ENCODE data around the gene GGCT.
A peak's percentile ranks its signal among the peaks of the same experiment; 100 is the strongest.

Gene GGCT

DNA sequence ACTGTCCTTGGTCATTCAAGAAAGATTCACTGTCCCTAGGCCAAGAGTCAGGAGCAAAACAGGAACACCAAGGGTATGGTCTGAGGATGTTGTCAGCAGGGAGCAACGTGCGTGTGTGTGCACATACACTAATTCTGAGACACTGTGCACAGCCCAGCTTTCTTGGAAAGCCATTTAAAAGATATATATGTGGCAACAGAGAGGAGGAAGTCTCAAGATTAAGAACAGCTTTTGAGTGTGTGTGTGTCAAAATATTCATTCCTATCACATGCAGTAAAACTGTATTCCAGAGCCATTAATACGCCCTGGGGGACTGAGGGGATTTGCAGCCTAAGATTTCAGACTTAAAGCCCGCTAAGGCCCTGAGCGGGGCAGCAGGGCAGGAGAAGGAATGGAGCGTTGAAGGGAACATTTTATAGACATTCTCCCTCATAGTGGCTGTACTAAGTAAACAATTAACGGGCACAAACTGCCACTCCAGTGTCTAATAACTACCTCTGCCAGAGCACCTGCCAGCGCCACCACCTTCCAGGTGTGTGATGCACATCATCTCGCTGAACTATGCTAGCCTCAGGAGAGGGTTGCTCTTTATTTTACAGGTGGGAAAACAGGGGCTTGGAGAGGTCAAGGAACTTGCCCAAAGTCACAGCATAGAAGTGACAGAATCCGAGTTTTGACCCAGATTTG is 28.0 kb downstream of the GGCT start:
- peak overlapping the region; percentile 93 for H3K4me3 Mint-ChIP-seq
- peaks cover 73% of the 10 kb centered on the region for H3K4me1 Mint-ChIP-seq (ENCODE audit: low read depth)
- no peaks in the 10 kb centered on the region for H3K9me3 Mint-ChIP-seq (ENCODE audit: low read depth)
- H3K36me3 Mint-ChIP-seq: peaks cover 2% of the 10 kb centered on the region
- peak overlapping the region; percentile 75 for H3K27ac Mint-ChIP-seq
- no peaks in the 10 kb centered on the region for H3K27me3 Mint-ChIP-seq

DNA sequence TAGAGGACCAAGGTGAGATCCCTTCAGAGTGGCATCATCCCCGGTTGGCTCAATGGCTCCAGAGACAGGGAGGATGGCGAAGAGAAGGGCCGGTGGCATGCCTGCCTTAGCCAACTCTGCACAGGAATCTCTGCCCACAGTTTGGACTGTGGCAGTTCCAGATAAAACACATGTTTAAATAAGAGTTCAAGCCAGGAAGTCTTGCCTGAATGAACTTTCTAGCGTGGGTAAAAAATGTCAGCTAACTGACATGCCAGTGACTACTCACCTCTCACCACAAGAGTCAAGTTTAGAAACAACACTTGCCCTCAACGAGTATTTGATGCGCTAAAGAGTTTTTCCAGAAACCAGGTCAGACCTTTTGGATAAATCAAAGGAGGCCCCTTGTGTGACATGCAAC is 29.0 kb downstream of the GGCT start:
- Mint-ChIP-seq H3K27ac (peak overlapping the region; percentile 46), H3K27me3 (no peaks in the 10 kb centered on the region), H3K36me3 (peaks cover 2% of the 10 kb centered on the region), H3K9me3 (ENCODE audit: low read depth) (no peaks in the 10 kb centered on the region), H3K4me1 (ENCODE audit: low read depth) (peaks cover 82% of the 10 kb centered on the region), H3K4me3 (no peak overlapping the region)

DNA sequence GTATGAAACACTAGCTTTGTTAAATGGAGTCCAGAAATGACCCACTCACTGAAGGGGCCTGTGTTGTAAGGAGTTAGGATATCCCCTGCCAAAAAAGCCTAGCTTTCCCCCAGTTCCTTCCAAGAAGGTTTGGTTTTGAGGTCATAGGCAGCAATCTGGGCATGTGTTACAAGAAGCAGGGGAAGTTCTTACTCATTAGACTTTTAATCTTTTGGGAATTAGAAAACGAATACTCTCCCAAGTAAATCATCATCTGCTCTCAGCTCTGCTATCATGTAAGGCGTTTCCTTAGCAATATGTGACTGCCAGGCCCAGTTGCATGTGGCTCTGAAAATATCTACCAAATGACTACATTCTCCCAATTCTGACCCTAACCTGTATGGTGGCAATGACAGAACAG is 29.7 kb downstream of the GGCT start:
- no peak overlapping the region for H3K4me3 Mint-ChIP-seq
- H3K9me3 Mint-ChIP-seq (ENCODE audit: low read depth): no peaks in the 10 kb centered on the region
- no peak overlapping the region for H3K27ac Mint-ChIP-seq
- peaks cover 3% of the 10 kb centered on the region for H3K36me3 Mint-ChIP-seq
- H3K4me1 Mint-ChIP-seq (ENCODE audit: low read depth): peaks cover 83% of the 10 kb centered on the region
- no peaks in the 10 kb centered on the region for H3K27me3 Mint-ChIP-seq

GRCh38 chr7:30474485-30474884 is 30.1 kb downstream of the GGCT start:
- Mint-ChIP-seq H3K36me3 (peaks cover 3% of the 10 kb centered on the region), H3K9me3 (ENCODE audit: low read depth) (no peaks in the 10 kb centered on the region), H3K27ac (no peak overlapping the region), H3K4me3 (no peak overlapping the region), H3K4me1 (ENCODE audit: low read depth) (peaks cover 81% of the 10 kb centered on the region), H3K27me3 (no peaks in the 10 kb centered on the region)

- Mint-ChIP-seq H3K27me3 (no peaks in the 10 kb centered on the region), H3K36me3 (peaks cover 3% of the 10 kb centered on the region), H3K9me3 (ENCODE audit: low read depth) (no peaks in the 10 kb centered on the region), H3K4me1 (ENCODE audit: low read depth) (peaks cover 83% of the 10 kb centered on the region), H3K4me3 (no peak overlapping the region), H3K27ac (no peak overlapping the region)
These were observed 30.7 kb downstream of the GGCT start for GRCh38 chr7:30473903-30474302.

DNA sequence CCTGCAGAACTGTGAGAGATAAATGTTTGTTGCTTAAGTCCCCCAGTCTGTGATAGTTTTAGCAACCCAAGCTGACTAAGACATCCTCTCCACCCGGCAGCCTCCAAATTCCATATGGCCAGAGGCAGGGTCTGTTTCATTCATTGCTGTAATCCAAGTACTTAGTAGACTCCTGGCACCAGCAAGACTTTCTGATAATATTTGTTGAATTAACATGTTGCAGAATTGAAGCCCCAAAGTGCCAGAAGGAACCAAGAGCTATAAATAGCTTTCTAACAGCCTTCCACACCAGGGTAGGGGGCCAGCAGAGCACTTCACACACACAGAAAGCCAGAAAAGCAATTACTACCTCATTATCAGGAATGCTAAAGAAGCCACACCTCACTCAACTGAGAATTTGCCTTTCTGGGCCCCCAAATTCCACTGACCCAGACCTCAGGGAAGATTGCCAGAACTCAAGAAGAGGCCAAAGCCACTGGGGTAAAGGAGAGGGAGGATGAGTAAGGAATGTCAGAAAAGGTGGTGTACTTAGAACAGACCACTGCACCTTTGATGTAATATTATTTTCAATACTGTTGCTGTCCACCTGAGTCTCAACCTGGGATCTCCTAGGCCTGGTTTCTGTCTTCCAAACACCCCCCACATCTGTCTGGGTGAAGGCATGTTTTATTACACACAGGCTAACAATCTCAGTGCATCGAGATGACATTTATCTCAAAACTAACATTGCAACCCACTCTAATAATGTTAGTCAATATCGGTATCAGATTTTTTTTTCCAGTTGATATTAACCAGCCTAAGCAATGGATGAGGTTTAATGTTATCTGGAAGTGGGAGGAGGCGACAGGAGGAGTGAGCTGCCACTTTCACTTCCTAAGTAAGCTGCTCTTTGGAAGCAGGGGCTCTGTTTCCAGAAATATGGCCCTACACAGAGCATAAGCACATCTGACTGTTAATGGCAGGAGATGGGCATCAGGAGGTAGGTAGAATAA is 31.5 kb downstream of the GGCT start:
- H3K27ac Mint-ChIP-seq: no peak overlapping the region
- peaks cover 3% of the 10 kb centered on the region for H3K36me3 Mint-ChIP-seq
- peaks cover 87% of the 10 kb centered on the region for H3K4me1 Mint-ChIP-seq (ENCODE audit: low read depth)
- H3K27me3 Mint-ChIP-seq: no peaks in the 10 kb centered on the region
- no peaks in the 10 kb centered on the region for H3K9me3 Mint-ChIP-seq (ENCODE audit: low read depth)
- no peak overlapping the region for H3K4me3 Mint-ChIP-seq

- peaks cover 87% of the 10 kb centered on the region for H3K4me1 Mint-ChIP-seq (ENCODE audit: low read depth)
- H3K27me3 Mint-ChIP-seq: no peaks in the 10 kb centered on the region
- H3K36me3 Mint-ChIP-seq: peaks cover 3% of the 10 kb centered on the region
- no peaks in the 10 kb centered on the region for H3K9me3 Mint-ChIP-seq (ENCODE audit: low read depth)
- no peak overlapping the region for H3K4me3 Mint-ChIP-seq
- H3K27ac Mint-ChIP-seq: peak overlapping the region; percentile 41
These were observed 32.4 kb downstream of the GGCT start for GRCh38 chr7:30472081-30472783.

- peaks cover 85% of the 10 kb centered on the region for H3K4me1 Mint-ChIP-seq (ENCODE audit: low read depth)
- peak overlapping the region; percentile 5 for H3K27ac Mint-ChIP-seq
- H3K36me3 Mint-ChIP-seq: peaks cover 3% of the 10 kb centered on the region
- H3K27me3 Mint-ChIP-seq: no peaks in the 10 kb centered on the region
- H3K9me3 Mint-ChIP-seq (ENCODE audit: low read depth): no peaks in the 10 kb centered on the region
- no peak overlapping the region for H3K4me3 Mint-ChIP-seq
These were observed 33.4 kb downstream of the GGCT start for GRCh38 chr7:30471205-30471604.

DNA sequence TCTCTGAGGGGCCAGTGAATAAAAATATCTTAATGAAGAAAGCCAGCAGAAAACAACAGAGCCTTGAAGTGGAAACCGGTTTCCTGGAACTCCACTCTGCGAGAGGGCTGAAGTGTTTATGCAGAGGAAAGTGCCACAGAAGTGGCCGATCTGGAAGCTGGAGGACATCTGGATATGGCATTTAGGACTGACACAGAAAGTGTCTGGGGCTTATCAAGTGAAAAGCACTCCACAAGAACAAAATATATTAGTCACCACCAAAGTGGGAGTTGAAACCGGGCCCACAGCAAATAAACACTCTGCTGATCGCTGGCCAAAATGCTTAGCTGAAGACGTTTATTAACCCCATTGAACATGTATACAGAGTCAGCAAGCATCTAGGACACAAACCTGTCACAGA is 33.9 kb downstream of the GGCT start:
- no peaks in the 10 kb centered on the region for H3K27me3 Mint-ChIP-seq
- no peaks in the 10 kb centered on the region for H3K9me3 Mint-ChIP-seq (ENCODE audit: low read depth)
- no peak overlapping the region for H3K27ac Mint-ChIP-seq
- H3K36me3 Mint-ChIP-seq: peaks cover 3% of the 10 kb centered on the region
- H3K4me3 Mint-ChIP-seq: no peak overlapping the region
- peaks cover 84% of the 10 kb centered on the region for H3K4me1 Mint-ChIP-seq (ENCODE audit: low read depth)

- no peak overlapping the region for H3K27ac Mint-ChIP-seq
- no peaks in the 10 kb centered on the region for H3K9me3 Mint-ChIP-seq (ENCODE audit: low read depth)
- H3K36me3 Mint-ChIP-seq: peaks cover 3% of the 10 kb centered on the region
- no peak overlapping the region for H3K4me3 Mint-ChIP-seq
- peaks cover 79% of the 10 kb centered on the region for H3K4me1 Mint-ChIP-seq (ENCODE audit: low read depth)
- no peaks in the 10 kb centered on the region for H3K27me3 Mint-ChIP-seq
These were observed 34.4 kb downstream of the GGCT start for GRCh38 chr7:30470163-30470770.

DNA sequence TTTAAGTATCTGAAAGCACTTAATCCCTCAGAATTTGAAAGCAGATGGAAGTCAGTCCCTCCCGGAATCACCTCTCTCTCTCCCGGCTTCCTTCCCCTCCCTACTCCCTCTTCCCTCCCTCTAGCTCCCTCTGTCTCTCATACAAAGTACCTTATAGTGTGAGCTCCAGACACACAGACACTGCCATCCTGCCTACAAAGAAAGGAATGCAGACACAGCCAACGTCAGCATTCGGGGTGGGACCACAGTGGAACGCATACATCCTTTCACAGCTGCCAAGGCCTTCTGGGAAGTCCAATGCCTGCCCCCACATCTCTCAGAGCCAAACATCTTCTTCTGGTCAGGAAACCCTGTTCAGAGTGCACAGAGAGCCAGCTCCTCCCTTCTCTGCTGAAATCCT is 35.3 kb downstream of the GGCT start:
- Mint-ChIP-seq H3K4me3 (no peak overlapping the region), H3K4me1 (ENCODE audit: low read depth) (peaks cover 73% of the 10 kb centered on the region), H3K9me3 (ENCODE audit: low read depth) (no peaks in the 10 kb centered on the region), H3K27ac (no peak overlapping the region), H3K27me3 (no peaks in the 10 kb centered on the region), H3K36me3 (peaks cover 3% of the 10 kb centered on the region)

- H3K27me3 Mint-ChIP-seq: no peaks in the 10 kb centered on the region
- H3K4me1 Mint-ChIP-seq (ENCODE audit: low read depth): peaks cover 68% of the 10 kb centered on the region
- no peak overlapping the region for H3K27ac Mint-ChIP-seq
- H3K36me3 Mint-ChIP-seq: peaks cover 3% of the 10 kb centered on the region
- no peaks in the 10 kb centered on the region for H3K9me3 Mint-ChIP-seq (ENCODE audit: low read depth)
- no peak overlapping the region for H3K4me3 Mint-ChIP-seq
These were observed 35.8 kb downstream of the GGCT start for GRCh38 chr7:30468791-30469190.

- Mint-ChIP-seq H3K4me1 (ENCODE audit: low read depth) (peaks cover 61% of the 10 kb centered on the region), H3K9me3 (ENCODE audit: low read depth) (no peaks in the 10 kb centered on the region), H3K27me3 (no peaks in the 10 kb centered on the region), H3K36me3 (peaks cover 3% of the 10 kb centered on the region), H3K4me3 (no peak overlapping the region), H3K27ac (peak overlapping the region; percentile 8)
These were observed 36.6 kb downstream of the GGCT start for GRCh38 chr7:30468041-30468440.

DNA sequence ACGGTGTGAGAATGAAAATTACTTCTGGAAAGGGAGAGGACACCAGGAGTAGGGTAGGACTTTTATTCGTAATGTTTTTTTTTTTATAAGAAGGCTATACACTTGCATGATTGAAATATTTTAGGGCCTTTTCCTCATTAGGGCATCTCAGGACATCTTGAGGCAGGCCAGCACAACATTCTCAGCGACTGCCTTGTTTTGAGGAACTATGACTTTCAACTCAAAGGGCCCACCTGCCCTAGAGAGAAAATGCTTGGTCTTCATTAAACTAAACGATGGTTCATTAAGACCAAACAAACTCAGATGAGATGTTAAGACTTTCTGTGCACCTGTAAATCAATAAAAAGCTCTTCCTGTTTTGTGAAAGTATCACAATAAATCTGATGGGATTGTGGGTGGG is 37.4 kb downstream of the GGCT start:
- no peaks in the 10 kb centered on the region for H3K9me3 Mint-ChIP-seq (ENCODE audit: low read depth)
- H3K4me3 Mint-ChIP-seq: no peak overlapping the region
- H3K4me1 Mint-ChIP-seq (ENCODE audit: low read depth): peaks cover 54% of the 10 kb centered on the region
- H3K27me3 Mint-ChIP-seq: no peaks in the 10 kb centered on the region
- H3K36me3 Mint-ChIP-seq: peaks cover 3% of the 10 kb centered on the region
- no peak overlapping the region for H3K27ac Mint-ChIP-seq

Data from activated naive CD8-positive, alpha-beta T cell (primary cell).